GM12865 (cell line): ENCODE results near the gene PELI3.
A peak's percentile ranks its signal among the peaks of the same experiment; 100 is the strongest.
"Not testable (repeated sequence)": the region's sequence is repeated elsewhere in the genome, so short reads cannot be mapped to it uniquely, and the experiment has no call there.

Experiments
- DNase-seq: peaks from one replicate; pipeline ENCODE4 v3.0.0; 2010; ENCODE audit warnings: low read depth
- H3K4me3 ChIP-seq: 2 replicates; pipeline ENCODE4 v1.5.1; 2011; ENCODE audit warnings: mild to moderate bottlenecking, low read depth, low read length, control low read depth
- TF ChIP-seq, protein P1 (sequence below): IDR thresholded peaks from 2 replicates; pipeline ENCODE4 v1.5.1; 2011; ENCODE audit warnings: low read length, control low read depth, low read depth, inconsistent platforms; ENCODE audit not compliant: insufficient read depth; ENCODE audit errors: missing control alignments

Gene PELI3

GRCh38 chr11:66437979-66438503 is 28.7 kb upstream of the PELI3 start:
- DNase-seq, result no peak
- peak overlapping the region; percentile 85 for H3K4me3 ChIP-seq
- TF ChIP-seq, protein P1, sequence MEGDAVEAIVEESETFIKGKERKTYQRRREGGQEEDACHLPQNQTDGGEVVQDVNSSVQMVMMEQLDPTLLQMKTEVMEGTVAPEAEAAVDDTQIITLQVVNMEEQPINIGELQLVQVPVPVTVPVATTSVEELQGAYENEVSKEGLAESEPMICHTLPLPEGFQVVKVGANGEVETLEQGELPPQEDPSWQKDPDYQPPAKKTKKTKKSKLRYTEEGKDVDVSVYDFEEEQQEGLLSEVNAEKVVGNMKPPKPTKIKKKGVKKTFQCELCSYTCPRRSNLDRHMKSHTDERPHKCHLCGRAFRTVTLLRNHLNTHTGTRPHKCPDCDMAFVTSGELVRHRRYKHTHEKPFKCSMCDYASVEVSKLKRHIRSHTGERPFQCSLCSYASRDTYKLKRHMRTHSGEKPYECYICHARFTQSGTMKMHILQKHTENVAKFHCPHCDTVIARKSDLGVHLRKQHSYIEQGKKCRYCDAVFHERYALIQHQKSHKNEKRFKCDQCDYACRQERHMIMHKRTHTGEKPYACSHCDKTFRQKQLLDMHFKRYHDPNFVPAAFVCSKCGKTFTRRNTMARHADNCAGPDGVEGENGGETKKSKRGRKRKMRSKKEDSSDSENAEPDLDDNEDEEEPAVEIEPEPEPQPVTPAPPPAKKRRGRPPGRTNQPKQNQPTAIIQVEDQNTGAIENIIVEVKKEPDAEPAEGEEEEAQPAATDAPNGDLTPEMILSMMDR, result no peak

DNA sequence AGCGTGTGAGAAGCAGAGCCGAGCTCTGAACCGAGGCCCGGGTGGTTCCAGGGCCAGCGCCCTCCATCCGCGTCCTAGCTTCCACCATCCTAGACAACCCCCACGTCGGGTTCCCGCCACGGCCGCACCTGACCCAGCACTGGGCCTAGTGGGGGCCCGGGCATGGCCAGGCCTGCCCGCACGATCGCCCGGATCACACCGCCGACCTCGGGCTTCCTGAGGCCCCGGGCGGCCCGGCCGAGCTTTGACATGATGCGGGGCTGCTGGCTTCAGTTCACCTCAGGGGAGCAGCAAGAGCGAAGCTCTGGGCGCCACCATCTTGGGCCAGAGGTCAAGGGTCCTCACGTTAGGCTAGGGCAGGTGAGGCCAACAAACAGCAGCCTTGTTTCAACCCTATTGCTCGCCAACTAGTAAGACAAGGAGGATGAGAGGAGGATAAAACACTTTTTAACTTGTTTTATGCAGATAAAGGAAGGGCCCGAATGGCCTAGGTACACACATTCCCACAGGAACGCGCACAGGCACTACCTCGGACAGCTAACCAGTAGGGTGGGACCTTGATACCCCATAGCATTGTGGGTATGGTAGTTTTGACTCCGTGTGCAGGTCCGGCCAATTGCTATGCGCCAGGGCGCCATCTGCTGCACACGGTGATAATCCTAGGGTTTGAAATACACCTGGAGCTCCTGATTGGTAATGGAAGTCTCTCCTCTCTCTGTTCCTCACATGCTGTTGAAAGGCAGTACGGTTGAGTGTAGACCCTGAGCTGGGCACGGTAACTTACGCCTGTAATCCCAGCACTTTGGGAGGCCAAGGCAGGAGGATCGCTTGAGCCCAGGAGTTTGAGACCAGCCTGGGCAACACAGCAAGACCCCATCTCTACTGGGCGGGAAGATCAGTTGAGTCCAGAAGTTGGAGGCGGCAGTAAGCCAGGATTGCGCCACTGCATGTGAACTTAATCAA is 27.9 kb upstream of the PELI3 start, which contains the start of gene MRPL11:
MRPL11 (minus strand) TSS at position 345 of the 963 bp plus-strand sequence; CDS start at position 251, 94 bp downstream.
- DNase-seq, result peak; percentile 94
- TF ChIP-seq, protein P1, result peak; percentile 73
- peak within 1 kb of the TSS; percentile 85 for H3K4me3 ChIP-seq

GRCh38 chr11:66440101-66440939 is 26.4 kb upstream of the PELI3 start:
- not testable (repeated sequence) for H3K4me3 ChIP-seq, DNase-seq

DNA sequence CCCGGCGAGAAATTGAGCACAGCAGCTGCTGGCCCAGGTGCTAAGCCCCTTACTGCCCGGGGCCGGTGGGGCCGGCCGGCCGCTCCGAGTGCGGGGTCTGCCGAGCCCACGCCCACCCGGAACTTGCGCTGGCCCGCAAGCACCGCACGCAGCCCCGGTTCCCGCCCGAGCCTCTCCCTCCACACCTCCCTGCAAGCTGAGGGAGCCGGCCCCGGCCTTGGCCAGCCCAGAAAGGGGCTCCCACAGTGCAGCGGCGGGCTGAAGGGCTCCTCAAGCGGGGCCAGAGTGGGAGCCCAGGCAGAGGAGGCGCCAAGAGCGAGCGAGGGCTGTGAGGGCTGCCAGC is 25.8 kb upstream of the PELI3 start:
- DNase-seq, H3K4me3 ChIP-seq: not testable (repeated sequence)

DNA sequence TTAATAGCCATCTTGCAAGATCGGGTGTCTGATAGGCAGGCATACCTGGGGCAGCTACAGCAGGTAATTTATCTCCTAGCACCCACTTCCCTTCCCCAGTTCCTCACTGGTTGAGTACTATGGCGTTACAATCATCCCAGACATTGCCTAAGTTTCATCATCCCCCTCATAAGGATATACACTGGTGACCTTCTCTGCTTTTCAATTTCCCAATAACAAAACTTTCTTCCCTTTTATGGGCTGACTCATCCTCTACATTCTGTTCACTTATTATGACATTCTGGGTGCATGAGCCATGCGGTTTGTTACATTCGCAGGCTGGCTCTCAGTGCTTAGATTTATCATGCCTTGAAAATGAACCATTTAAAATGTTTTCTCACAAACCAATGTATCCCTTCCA is 23.1 kb upstream of the PELI3 start:
- no peak overlapping the region for H3K4me3 ChIP-seq
- TF ChIP-seq, protein P1, result no peak
- DNase-seq, result no peak

GRCh38 chr11:66447012-66447411 is 19.7 kb upstream of the PELI3 start:
- DNase-seq, result no peak
- no peak overlapping the region for H3K4me3 ChIP-seq
- TF ChIP-seq, protein P1, result no peak

DNA sequence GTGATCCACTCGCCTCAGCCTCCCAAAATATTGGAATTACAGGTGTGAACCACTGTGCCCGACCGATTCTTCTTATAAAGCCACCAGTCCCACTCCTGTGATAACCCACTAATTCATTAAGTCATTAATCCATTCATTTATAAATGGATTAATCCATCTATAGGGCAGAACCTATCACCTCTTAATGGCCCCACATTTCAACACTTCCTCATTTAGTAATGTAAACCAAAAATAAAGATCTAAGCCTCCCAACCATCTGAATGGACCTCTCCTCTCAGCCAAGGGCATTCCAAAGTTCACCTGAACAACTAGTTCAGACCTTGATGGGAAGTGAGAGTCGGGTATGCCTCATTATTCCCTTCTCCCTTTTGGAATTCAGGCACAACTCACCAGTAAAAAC is 18.2 kb upstream of the PELI3 start:
- no peak for DNase-seq
- H3K4me3 ChIP-seq, result no peak overlapping the region
- TF ChIP-seq, protein P1, result no peak
